GM19351 (cell line): ENCODE results near the gene AMIGO1.

Experiments used
- ATAC-seq: cut with Tn5 transposase; IDR thresholded peaks from one replicate; pipeline ENCODE4 v1.9.1; 2021; ENCODE audit warnings: mild to moderate bottlenecking, moderate library complexity; ENCODE audit not compliant: unreplicated experiment

Gene AMIGO1, protein sequence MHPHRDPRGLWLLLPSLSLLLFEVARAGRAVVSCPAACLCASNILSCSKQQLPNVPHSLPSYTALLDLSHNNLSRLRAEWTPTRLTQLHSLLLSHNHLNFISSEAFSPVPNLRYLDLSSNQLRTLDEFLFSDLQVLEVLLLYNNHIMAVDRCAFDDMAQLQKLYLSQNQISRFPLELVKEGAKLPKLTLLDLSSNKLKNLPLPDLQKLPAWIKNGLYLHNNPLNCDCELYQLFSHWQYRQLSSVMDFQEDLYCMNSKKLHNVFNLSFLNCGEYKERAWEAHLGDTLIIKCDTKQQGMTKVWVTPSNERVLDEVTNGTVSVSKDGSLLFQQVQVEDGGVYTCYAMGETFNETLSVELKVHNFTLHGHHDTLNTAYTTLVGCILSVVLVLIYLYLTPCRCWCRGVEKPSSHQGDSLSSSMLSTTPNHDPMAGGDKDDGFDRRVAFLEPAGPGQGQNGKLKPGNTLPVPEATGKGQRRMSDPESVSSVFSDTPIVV

DNA sequence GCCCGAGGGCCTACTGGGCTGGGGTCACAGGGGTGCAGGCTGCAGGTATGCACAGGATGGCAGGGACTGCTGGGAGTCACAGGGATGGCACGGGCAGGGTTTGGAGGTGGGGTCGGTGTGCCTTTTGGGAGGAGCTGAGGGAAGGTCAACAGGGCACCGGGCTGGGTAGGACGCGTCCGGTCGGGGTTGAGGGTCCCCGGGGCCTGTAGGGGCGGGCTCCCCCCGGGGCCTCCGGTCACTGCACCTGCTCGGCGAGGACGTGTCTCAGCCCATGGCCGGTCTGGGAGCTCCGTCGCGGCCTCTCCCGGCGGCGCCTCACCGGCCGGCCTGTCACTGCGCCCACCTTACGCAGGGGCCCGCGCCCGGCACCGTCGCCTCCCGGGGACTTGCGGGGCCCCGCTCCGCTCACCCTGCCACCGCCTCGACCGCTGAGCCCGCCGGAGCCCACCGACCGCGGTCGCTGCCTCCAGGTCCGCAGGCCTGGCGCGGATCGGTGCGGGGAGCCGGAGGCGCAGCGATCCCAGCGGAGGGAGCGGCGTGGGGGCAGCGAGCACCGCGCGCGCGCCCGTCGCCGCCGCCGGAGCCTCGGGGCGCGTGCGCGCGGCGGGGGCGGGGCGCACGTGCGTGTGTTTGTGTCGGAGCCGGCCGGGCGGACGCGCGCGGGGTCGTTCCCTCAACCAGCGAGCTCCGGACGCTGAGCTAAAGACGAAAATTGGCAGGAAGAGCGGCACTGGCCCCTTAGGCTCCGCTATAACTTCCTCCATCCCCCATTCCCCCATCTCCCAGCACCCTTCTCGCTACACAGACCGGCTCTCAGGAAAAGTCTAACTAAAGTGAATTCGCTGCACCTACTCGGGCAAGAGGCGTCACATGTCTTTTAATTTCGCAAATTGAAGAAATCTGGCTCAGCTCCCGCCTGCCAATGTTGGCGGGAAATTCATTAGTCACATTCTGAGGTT is at the start of gene AMIGO1:
TSS of gene AMIGO1 (minus strand) at position 552 of the 959 bp plus-strand sequence. CDS start 815 bp downstream, outside the sequence.
- no peak for ATAC-seq

DNA sequence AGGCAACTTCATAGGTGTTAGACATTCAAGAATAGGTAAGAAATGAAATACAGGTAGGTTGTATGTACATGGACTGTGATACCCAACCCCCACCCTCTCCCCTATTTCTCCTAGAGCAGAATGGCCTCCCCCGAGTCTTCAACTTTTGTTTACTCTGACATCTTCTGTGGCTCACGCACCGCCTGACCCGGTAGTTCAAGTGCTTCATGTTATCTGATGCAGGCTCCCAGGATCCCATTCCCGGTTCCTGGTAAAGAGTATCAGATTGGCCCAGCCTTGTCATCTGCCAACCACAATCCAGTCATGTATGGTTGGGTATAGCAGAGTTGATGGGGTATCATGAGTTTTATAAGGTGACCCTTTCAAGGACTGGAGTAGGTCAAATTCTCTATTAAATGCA is 48.0 kb upstream of the AMIGO1 start:
- no peak for ATAC-seq

DNA sequence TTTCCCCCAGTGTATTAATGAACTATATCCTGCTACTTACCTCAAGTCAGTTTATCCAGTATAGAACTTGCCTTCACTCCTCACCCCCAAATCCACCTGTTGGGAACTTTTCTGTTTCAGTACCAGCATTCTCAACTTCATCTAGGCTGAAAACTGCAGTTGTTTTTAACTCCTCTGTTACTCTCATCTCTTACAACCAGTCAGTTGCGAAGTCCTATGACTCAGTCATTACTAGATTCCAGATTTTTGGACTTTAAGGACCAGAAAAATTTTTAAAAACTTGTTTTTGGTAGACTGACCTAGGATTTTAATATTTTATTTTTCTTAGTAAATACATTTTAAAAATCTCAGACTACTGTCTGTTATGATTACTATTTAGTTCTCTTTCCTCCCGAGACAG is 47.0 kb upstream of the AMIGO1 start:
- ATAC-seq, result no peak

DNA sequence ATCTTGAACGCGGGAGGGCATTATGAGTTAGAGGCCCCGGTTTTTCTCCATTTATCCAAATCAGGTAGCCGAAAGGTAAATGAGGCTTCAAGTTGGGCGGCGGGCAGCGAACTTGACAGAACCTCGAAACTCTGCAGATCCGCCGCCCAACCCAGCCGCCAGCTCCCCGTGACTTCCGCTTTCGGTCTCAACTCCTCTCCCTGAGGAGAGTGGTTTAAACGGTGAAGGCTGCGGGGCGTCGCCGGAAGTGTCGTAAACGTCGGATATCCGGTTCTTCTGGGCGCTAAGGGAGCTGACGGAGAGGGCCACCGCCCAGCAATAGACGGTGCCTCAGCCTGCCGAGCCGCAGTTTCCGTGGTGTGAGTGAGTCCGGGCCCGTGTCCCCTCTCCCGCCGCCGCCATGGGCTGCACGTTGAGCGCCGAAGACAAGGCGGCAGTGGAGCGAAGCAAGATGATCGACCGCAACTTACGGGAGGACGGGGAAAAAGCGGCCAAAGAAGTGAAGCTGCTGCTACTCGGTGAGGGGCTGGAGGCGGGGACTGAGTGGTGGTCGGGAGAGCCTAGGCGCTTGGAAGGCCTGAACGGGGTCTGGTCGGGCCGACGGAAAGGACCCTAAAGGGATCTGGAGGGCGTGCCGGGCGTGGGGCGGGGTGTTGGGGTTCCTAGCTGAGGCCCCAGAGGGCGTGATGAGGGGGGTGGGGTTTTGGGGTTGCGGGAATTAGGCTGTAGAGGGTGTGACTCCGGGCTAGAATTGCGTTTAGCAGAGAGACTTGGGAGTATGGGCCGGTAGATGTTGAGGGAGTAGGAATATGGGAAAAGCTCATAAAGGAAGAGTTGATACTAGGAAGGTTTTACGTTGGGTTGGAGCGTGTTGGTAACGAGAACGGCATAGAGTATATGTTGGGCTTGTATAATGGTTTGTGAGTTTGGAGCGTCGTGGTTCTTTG is 39.1 kb upstream of the AMIGO1 start, which contains the start of gene GNAI3:
TSS of gene GNAI3 (plus strand) at position 295 of the 947 bp plus-strand sequence. CDS start at position 401, 106 bp downstream.
- peak; percentile 91 for ATAC-seq

DNA sequence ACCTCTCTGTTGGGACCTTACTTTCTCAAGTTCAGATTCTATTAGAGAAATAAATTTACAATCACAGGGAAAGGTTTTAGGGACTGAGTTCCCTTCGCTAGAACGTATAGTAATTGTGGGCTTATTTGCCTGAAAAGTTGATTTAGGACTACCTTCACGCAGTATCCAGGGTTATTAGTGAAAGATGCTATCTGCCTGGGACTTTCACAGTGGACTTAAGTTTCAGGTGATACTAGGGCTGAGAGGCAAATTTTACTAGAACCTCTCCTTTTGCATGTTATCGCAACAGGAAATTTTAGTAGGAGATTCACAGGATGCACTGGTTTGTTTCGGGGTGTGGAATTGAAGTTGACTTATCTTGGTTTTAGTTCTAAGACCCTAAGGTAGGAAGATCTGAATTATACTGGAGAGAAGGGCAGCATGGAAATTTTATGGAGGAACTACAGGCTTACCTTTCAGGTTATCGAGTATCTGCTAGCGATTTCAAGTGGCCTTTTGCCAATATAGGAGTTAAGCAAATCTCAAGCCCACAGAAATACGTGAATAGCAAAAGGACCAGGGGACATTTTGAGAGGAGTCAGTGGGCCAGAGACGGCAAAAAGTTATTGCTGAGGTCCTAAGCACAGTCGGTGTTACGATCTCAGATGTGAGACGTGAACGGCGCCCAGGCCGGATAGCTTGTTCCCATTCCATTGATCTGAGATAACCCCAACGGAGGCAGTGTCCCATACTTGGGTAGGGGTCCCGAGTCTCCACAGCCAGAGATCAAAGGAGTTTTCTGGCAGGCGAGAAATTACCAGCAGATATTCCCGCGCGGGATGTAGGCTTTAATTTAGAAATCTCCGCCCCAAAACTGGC is 38.2 kb upstream of the AMIGO1 start:
- ATAC-seq, result no peak

DNA sequence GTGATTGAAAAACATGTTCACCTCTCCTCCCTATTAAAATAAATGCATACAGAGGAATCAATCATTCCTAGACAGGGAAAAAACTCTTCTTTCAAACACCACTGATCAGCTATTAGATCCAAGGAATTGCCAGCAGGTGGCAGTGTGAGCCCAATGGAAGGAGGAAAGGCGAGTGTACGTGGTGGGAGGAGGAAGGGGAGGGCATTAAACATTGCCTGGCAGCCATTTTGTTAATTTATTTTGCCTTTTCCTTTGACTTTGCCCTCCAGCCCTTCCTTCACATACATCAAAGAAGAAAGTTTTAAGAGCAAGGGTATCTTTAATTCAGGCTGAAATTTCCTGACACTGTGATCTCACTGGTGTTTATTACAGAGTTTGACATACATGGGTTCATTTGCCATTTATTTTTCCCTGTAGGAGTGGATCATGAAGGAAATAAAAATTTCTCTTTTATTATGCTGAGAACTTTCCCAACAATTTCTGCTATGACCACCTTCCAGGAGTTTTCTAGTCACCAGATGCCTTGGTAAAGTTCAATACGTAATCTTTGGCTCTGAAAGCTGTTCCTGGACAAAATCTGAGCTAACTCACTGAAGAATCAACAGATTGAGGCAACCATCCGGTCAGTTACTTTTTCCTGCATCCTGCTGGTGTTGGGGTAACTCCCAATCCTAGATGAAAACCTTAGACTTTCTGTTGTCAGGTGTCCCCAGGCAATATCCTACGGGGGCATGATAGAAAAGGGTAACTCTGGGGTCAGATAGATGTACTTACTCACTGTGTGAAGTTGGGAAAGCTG is 37.0 kb upstream of the AMIGO1 start:
- ATAC-seq, result peak; percentile 33

DNA sequence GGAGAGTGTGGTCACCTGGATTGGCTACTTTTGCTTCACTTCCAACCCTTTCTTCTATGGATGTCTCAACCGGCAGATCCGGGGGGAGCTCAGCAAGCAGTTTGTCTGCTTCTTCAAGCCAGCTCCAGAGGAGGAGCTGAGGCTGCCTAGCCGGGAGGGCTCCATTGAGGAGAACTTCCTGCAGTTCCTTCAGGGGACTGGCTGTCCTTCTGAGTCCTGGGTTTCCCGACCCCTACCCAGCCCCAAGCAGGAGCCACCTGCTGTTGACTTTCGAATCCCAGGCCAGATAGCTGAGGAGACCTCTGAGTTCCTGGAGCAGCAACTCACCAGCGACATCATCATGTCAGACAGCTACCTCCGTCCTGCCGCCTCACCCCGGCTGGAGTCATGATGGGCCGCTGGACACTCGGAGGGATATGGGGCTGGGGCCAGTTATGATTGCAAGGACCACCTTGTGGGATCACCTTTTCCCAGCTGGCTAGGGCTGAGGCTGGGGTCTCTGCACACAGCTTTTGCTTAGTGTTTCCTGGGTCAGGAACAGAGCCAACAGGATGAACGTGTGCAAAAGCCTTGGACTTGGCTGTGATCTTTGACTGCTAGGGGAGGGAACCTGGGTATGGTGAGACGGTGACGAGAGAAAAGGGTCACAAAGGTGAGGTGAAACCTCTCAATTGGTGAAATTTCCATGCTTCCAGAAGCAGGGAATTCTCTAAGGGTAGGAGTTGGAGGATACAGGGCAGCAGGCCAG is 34.6 kb upstream of the AMIGO1 start:
- ATAC-seq, result no peak

DNA sequence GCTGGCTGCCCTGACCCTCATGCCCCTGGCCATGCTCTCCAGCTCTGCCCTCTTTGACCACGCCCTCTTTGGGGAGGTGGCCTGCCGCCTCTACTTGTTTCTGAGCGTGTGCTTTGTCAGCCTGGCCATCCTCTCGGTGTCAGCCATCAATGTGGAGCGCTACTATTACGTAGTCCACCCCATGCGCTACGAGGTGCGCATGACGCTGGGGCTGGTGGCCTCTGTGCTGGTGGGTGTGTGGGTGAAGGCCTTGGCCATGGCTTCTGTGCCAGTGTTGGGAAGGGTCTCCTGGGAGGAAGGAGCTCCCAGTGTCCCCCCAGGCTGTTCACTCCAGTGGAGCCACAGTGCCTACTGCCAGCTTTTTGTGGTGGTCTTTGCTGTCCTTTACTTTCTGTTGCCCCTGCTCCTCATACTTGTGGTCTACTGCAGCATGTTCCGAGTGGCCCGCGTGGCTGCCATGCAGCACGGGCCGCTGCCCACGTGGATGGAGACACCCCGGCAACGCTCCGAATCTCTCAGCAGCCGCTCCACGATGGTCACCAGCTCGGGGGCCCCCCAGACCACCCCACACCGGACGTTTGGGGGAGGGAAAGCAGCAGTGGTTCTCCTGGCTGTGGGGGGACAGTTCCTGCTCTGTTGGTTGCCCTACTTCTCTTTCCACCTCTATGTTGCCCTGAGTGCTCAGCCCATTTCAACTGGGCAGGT is 33.9 kb upstream of the AMIGO1 start:
- ATAC-seq, result no peak

DNA sequence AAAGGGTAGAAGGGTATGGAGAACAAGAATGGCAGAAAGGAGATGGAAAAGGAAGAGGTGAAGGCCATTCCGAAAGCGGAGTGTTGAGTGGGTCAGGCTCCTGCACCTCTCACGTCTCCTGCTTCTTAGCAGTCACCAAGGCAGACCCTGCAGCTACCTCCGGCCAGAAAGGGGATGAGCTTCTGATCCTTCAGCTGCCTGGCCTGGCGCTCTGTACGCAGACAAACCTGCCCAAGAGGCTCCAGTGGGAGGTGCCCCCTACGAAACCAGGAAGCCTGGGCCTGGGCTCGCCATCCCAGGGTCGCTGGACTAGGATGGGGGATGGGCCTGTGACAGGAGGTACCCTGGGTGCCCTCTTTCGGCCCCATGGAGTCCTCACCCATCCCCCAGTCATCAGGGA is 33.1 kb upstream of the AMIGO1 start:
- no peak for ATAC-seq

DNA sequence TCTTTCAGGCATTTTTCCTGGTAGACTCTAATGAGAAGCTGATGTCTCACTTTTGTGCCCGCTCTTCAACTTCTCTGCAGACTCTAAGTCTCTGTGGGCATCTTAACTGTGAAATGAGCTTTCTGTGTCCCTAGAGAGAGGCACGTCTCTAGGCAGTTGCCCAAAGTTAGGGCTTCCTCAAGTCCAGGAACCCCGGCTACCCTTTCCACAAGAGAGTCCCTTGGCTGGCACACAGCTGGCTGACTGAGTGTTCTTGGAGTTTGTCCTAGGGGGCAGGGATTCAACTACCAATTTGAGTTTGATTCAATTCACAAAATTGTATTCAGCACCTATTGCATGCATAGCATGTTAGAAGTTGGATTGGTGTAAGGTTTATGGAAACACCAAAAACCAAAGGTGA is 31.6 kb upstream of the AMIGO1 start:
- no peak for ATAC-seq

DNA sequence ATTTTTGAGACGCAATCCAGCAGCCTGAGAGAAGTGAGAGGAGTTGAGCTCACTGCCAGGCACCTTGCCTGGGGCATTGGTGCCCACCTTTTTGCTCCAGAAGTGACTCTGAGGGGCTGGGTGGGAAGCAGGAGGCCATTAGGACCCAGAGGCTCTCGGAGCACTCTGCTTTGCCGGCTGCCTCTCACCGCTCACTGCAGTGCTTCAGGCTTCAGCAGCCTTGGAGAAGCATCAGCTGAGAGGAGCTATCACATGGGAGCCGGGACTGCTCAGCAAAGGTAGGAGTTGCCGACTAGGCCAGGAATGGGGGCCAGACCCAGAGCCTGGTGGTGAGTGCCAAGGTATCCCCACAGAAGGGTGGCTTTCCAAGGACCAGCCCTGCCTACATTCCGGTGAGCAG is 30.1 kb upstream of the AMIGO1 start, which contains the start of gene GPR61:
TSS of gene GPR61 (plus strand) at position 197 of the 400 bp plus-strand sequence. CDS start 3,151 bp downstream, outside the sequence.
- ATAC-seq, result no peak

DNA sequence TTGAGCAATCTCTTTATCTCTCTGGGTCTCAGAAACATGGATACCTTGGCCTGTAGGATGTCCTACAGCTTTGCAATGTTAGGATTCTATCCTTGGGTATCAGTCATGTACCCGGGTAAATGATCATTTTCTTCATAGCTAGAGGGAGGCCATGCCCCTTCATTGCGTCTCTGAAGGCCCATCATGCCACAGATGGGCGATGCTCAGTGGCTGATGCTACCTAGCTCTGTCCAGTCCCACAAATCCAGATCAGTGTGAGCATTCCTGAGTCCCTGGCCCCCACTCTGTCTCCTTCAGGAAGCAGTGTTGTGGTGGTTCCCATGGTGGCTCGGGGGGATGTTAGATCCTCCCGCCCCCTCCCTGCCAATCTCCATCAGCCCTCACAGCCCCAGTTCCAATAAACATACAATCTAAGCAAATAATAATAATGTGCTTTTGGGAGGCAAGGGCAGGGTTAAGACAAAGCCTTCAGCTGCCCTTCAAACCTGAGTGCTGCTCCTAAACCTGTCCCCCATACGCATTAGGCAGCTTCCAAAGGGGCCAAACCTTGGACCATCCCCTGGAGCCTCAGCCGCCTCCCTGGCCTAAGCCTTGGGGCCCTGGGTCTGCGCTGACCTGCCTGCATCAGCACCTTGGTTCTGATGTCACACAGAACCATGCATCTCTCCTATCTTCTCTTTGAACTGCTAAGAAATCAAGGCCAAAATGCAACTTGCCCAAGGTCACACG is 29.5 kb upstream of the AMIGO1 start:
- ATAC-seq, result no peak

DNA sequence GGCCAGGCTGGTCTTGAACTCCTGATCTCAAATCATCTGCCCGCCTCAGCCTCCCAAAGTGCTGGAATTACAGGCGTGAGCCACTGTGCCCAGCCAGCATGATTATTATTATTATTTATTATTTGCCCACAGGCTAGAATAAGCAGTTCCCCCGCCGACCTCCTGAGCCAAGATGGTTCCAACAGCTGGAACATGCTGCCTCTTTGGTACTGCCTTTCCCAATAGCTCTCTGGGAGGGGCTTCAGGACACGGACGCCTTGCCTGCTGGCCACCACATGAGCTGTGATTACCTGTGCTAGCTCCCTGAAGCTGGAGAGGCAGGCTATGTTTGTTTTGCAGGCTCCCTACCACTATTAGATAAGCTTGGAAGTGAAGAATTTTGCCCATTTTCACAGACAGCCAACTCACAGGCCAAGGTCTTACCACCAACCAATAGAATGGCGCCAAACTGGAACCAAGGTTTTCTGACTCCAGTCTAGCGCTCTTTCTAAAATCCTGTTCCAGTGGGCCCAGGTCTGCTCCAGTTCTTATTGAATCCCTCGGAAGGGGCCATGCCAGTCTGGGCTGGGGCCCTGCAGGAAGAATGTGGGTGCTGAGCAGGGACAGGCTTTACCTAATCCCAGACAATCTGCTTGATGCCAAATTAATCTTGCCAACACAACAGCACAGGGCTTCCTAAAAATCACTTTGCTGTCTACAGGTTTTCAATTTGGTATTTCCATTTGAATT is 28.1 kb upstream of the AMIGO1 start:
- ATAC-seq, result no peak

DNA sequence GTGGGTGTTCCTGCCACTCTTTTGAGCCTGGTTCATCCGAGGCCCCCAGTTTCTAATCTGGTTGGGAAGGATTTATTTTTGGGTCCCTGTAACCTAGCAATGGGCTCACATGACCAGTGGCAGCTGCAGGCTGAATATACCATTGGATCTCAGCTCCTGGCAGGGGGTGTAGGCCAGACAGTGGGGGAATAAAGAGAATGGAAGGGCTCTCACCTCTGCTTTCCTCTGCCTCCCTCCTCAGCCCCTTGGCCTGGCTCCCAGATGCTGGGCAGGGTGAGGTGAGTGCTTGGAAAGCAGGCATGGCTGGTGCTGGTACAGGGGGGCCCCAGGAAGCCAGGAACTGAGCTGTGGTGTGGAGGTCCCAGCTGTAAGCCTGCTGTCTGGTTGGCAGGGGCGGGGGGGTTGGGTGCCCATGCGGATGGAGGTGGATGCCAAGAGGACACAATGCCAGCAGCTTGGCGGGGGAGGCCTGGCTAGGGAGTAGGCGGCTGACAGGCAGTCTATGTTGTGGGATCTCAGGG is 26.5 kb upstream of the AMIGO1 start:
- no peak for ATAC-seq

DNA sequence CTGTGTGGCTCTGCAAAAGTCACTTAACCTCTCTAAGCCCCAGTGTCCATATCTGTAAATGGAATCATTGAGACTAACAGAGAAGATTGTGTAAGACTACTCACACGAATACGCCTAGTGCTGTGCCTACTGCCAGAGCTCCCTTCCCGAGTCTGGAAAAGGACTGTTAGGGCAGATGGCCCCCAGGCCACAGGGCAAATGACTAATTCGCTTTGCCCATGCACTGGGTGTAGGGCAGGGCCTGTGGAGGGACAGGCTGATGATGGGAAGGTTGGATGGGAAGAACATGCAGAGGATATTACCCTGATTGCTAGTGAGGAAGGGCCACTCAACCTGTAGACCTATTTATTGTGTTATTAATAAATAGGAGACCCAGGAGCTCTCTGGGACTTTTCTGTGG is 26.0 kb upstream of the AMIGO1 start:
- ATAC-seq, result no peak
